Mesenchymal stem cell (in vitro differentiated cells and primary cell): Measurements from ENCODE around the gene DDX10.

Experiments used
- DNase-seq: peaks from one replicate; pipeline ENCODE4 v3.0.0-alpha.2; 2013
- H2AFZ ChIP-seq: one replicate; pipeline ENCODE4 v1.6.1; 2013; ENCODE audit warnings: low read depth, mild to moderate bottlenecking, control low read depth, inconsistent platforms, low read length, moderate library complexity
- H2AK5ac ChIP-seq: 2 replicates; pipeline ENCODE4 v1.6.1; 2013; ENCODE audit warnings: low read length, moderate library complexity, mild to moderate bottlenecking, inconsistent platforms; ENCODE audit not compliant: severe bottlenecking
- H2BK120ac ChIP-seq: one replicate; pipeline ENCODE4 v1.6.1; 2013; ENCODE audit warnings: low read depth, mild to moderate bottlenecking, inconsistent platforms, low read length, moderate library complexity
- H2BK12ac ChIP-seq, 2 experiments: one replicate each; pipeline ENCODE4 v1.6.1; 2013; ENCODE audit warnings: inconsistent platforms in 2 of 2, low read length in 2 of 2, mild to moderate bottlenecking in 2 of 2, moderate library complexity in 2 of 2, control low read depth in 1 of 2
- H2BK15ac ChIP-seq: one replicate; pipeline ENCODE4 v1.6.1; 2013; ENCODE audit warnings: mild to moderate bottlenecking, low read depth, inconsistent platforms; ENCODE audit not compliant: poor library complexity, severe bottlenecking
- H2BK5ac ChIP-seq: 2 replicates; pipeline ENCODE4 v1.6.1; 2013; ENCODE audit warnings: low read depth, mild to moderate bottlenecking, low read length, control low read depth, inconsistent platforms; ENCODE audit not compliant: poor library complexity, severe bottlenecking
- H3K14ac ChIP-seq, 2 experiments: one replicate each; pipeline ENCODE4 v1.6.1; 2013; ENCODE audit warnings: inconsistent platforms in 2 of 2, low read length in 2 of 2, control low read depth in 1 of 2, mild to moderate bottlenecking in 1 of 2, moderate library complexity in 1 of 2
- H3K18ac ChIP-seq, 2 experiments: one replicate each; pipeline ENCODE4 v1.6.1; 2013; ENCODE audit warnings: inconsistent platforms in 2 of 2, low read length in 2 of 2, control low read depth in 1 of 2, low read depth in 1 of 2, mild to moderate bottlenecking in 1 of 2
- H3K23ac ChIP-seq, 2 experiments: one replicate each; pipeline ENCODE4 v1.6.1; 2013; ENCODE audit warnings: inconsistent platforms in 2 of 2, low read length in 2 of 2, mild to moderate bottlenecking in 2 of 2, moderate library complexity in 2 of 2, control low read depth in 1 of 2
- H3K27ac ChIP-seq: 2 replicates; pipeline ENCODE4 v1.5.1; 2013; ENCODE audit warnings: mild to moderate bottlenecking, moderate library complexity, low read length, control low read depth, inconsistent platforms; ENCODE audit not compliant: poor library complexity, severe bottlenecking
- H3K27me3 ChIP-seq, 2 experiments: 2 replicates each; pipeline versions ENCODE4 v1.6.1 to v1.7.0; 2013; ENCODE audit warnings: low read length in 2 of 2, mild to moderate bottlenecking in 2 of 2, moderate library complexity in 2 of 2, control low read depth in 1 of 2, inconsistent platforms in 1 of 2; ENCODE audit not compliant: control insufficient read depth in 1 of 2, insufficient read depth in 1 of 2
- H3K36me3 ChIP-seq, 2 experiments: 2 replicates each; pipeline versions ENCODE4 v1.6.1 to v1.7.0; 2013; ENCODE audit warnings: low read length in 2 of 2, control low read depth in 1 of 2, inconsistent platforms in 1 of 2, low read depth in 1 of 2, mild to moderate bottlenecking in 1 of 2; ENCODE audit not compliant: insufficient read depth in 2 of 2, control insufficient read depth in 1 of 2
- H3K4ac ChIP-seq, 2 experiments: one replicate each; pipeline ENCODE4 v1.6.1; 2013; ENCODE audit warnings: inconsistent platforms in 2 of 2, low read length in 2 of 2, mild to moderate bottlenecking in 2 of 2, moderate library complexity in 2 of 2, control low read depth in 1 of 2, low read depth in 1 of 2
- H3K4me1 ChIP-seq: 2 replicates; pipeline ENCODE4 v1.6.1; 2013; ENCODE audit warnings: low read depth, low read length, control low read depth; ENCODE audit not compliant: control insufficient read depth, insufficient read depth
- H3K4me2 ChIP-seq: 2 replicates; pipeline ENCODE4 v1.6.1; 2013; ENCODE audit warnings: low read length, mild to moderate bottlenecking, inconsistent platforms; ENCODE audit not compliant: poor library complexity, severe bottlenecking
- H3K4me3 ChIP-seq, 2 experiments: 2 replicates each; pipeline versions ENCODE4 v1.5.1 to v1.7.0; 2013; ENCODE audit warnings: low read length in 2 of 2, mild to moderate bottlenecking in 2 of 2, control low read depth in 1 of 2, low read depth in 1 of 2; ENCODE audit not compliant: insufficient read depth in 1 of 2
- H3K79me1 ChIP-seq: replicated peaks from 2 replicates; pipeline ENCODE4 v1.6.1; 2013; ENCODE audit warnings: mild to moderate bottlenecking, control low read depth, low read length, inconsistent platforms; ENCODE audit not compliant: poor library complexity, severe bottlenecking
- H3K9ac ChIP-seq: 2 replicates; pipeline ENCODE4 v1.7.0; 2013; ENCODE audit warnings: mild to moderate bottlenecking, low read length, moderate library complexity
- H3K9me3 ChIP-seq: 2 replicates; pipeline ENCODE4 v1.7.0; 2013; ENCODE audit warnings: mild to moderate bottlenecking, low read length; ENCODE audit not compliant: control insufficient read depth
- H4K8ac ChIP-seq: one replicate; pipeline ENCODE4 v1.6.1; 2013; ENCODE audit warnings: inconsistent platforms, mild to moderate bottlenecking, low read length, moderate library complexity
- H4K91ac ChIP-seq: one replicate; pipeline ENCODE4 v1.6.1; 2013; ENCODE audit warnings: mild to moderate bottlenecking, low read length, inconsistent platforms
- WGBS: methylation state at CpG from one replicate; pipeline ENCODE4 v1.1.7; 2013; ENCODE audit warnings: mixed read lengths; 5-methylcytosine and 5-hydroxymethylcytosine counted together

DDX10 gene

DNA sequence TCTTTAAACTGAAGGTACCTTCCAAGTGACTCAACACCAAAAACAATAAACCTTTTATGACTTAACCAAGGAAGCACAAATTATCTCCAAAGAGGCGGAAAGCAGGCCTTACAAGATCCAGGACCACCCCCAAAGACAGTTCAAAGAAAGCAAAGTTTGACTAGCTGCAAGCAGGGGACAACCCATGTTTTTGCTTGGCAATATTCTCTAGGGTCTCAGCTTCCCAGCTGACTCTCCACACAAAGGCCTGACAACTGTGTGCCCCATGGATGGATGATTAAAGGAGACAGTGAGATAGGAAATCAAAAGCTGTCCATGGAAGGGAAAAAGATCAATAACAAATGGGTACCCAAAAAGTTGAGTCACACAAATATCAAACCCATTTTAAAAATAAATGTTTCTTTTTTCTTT lies 232.2 kb downstream of the DDX10 start:
- Histone ChIP-seq H2BK15ac (peak overlapping the region; percentile 60), H3K9me3 (no peaks in the 10 kb centered on the region)
- 10% methylated on average over 1 of the region's 1 CpG for WGBS

DNA sequence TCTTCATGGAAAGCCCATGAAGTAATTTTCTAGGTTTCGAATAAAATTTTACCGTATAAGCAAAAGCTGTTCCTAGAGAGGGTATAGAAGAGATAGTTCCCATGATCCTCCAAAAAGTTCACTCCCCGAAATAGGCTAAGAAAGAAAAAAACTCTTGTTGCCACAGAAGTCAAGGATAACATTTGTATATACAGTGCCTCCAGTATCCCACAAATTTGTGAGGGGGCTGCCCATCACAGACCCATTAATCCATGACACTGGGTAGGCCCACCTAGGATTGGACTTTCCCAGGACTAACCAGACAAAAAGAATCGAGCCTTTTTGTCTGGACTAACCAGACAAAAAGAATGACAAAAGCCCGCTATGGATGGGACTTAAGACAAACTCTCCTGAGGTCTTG lies 233.0 kb downstream of the DDX10 start:
- Histone ChIP-seq H3K23ac (no peak overlapping the region), H2BK15ac (no peak overlapping the region), H3K79me1 (peaks cover 11% of the 10 kb centered on the region), H3K4me1 (no peaks in the 10 kb centered on the region), H4K8ac (no peak overlapping the region), H2BK12ac (peak overlapping the region; percentile 70 to 84), H3K4me2 (no peak overlapping the region), H3K4ac (peak overlapping the region; percentile 67 to 77), H3K4me3 (no peak overlapping the region), H3K14ac (no peak overlapping the region), H3K27ac (no peak overlapping the region), H3K9ac (no peak overlapping the region), H3K36me3 (no peaks in the 10 kb centered on the region), H3K18ac (peak overlapping the region in 1 of 2 experiments; percentile 66), H2BK5ac (no peak overlapping the region), H4K91ac (no peak overlapping the region), H2BK120ac (peak overlapping the region; percentile 86), H3K27me3 (no peaks in the 10 kb centered on the region), H3K9me3 (no peaks in the 10 kb centered on the region), H2AK5ac (peak overlapping the region; percentile 77), H2AFZ (no peak overlapping the region)
- DNase-seq, result no peak
- 97% methylated on average over 5 of the region's 5 CpGs for WGBS

More for the DNA sequence above, 232.2 kb downstream of the DDX10 start:
- Histone ChIP-seq H2AK5ac (peak overlapping the region; percentile 20), H3K9ac (no peak overlapping the region), H2BK12ac (peak overlapping the region; percentile 49 to 86), H2AFZ (no peak overlapping the region), H3K27me3 (no peaks in the 10 kb centered on the region), H3K36me3 (no peaks in the 10 kb centered on the region), H4K91ac (peak overlapping the region; percentile 4), H4K8ac (no peak overlapping the region), H3K23ac (no peak overlapping the region), H2BK120ac (peak overlapping the region; percentile 50), H3K4me2 (no peak overlapping the region), H2BK5ac (no peak overlapping the region), H3K27ac (peak overlapping the region; percentile 38), H3K18ac (peak overlapping the region; percentile 84 to 87), H3K4me3 (no peak overlapping the region), H3K4me1 (no peaks in the 10 kb centered on the region), H3K4ac (peak overlapping the region in 1 of 2 experiments; percentile 90), H3K79me1 (peaks cover 12% of the 10 kb centered on the region), H3K14ac (no peak overlapping the region)
- no peak for DNase-seq

DNA sequence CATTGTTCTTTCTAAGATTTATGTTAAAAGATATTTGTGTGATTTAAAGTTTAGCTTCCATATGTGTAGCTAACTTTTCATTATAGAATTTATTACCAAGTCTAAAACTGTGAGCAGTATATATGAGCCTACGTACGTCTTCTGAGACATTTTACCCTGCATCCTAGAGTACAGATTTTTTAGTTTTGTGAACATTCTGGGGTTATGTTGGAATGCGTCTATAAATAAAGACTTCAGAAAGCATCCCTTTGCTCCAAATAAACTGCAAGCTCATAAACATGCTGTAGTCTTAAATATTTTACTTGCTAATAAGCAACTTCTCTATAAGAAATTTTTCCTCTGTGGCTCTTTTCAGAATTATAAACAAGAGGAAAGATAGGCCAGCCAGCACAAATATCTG lies 236.5 kb downstream of the DDX10 start:
- peak overlapping the region; percentile 45 for H3K27ac ChIP-seq
- no peak overlapping the region for H3K4ac ChIP-seq
- H3K9me3 ChIP-seq, result no peaks in the 10 kb centered on the region
- peak; percentile 32 for DNase-seq
- no peaks in the 10 kb centered on the region for H3K4me1 ChIP-seq
- no peak overlapping the region for H2AFZ ChIP-seq
- peaks cover 15% of the 10 kb centered on the region for H3K79me1 ChIP-seq
- H4K8ac ChIP-seq, result no peak overlapping the region
- no peaks in the 10 kb centered on the region for H3K27me3 ChIP-seq
- H2AK5ac ChIP-seq, result no peak overlapping the region
- no peak overlapping the region for H4K91ac ChIP-seq
- H3K18ac ChIP-seq, result no peak overlapping the region
- H3K4me2 ChIP-seq, result no peak overlapping the region
- H3K23ac ChIP-seq, result no peak overlapping the region
- no peak overlapping the region for H2BK15ac ChIP-seq
- H2BK5ac ChIP-seq, result no peak overlapping the region
- no peaks in the 10 kb centered on the region for H3K36me3 ChIP-seq
- H3K4me3 ChIP-seq, result no peak overlapping the region
- no peak overlapping the region for H3K14ac ChIP-seq
- H2BK120ac ChIP-seq, result no peak overlapping the region
- H3K9ac ChIP-seq, result no peak overlapping the region
- WGBS, result no CpG with 5 or more reads among the region's 3 CpGs
- no peak overlapping the region for H2BK12ac ChIP-seq

DNA sequence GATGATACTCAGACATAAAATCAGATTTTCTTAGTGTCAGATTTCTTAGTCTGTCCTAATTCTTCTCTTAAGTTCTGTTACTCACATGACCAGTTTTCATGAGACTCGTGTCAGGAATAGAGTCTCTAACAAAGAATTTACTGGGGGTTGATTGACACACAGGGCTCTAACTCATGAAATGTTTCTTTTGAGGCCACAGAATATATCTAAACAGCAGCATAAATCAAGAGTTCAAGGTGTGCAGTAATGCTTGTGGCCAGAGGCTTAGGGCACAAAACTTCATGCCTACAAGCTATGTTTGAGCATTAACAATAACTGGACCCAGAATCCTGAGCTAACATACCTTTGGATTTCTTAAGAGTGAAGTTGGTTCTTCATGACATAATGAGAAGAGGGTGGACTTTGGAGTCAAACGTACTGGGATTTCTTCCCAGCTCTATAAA lies 237.2 kb downstream of the DDX10 start:
- H3K27me3 ChIP-seq, result no peaks in the 10 kb centered on the region
- H3K18ac ChIP-seq, result peak overlapping the region; percentile 45 to 48
- no peak overlapping the region for H2BK5ac ChIP-seq
- no peak overlapping the region for H3K23ac ChIP-seq
- no peak overlapping the region for H2BK120ac ChIP-seq
- H3K4me3 ChIP-seq, result no peak overlapping the region
- no peaks in the 10 kb centered on the region for H3K36me3 ChIP-seq
- H2AFZ ChIP-seq, result no peak overlapping the region
- WGBS, result 57% methylated on average over 1 of the region's 2 CpGs
- no peak overlapping the region for H3K9ac ChIP-seq
- no peak overlapping the region for H3K4me2 ChIP-seq
- peak overlapping the region in 1 of 2 experiments; percentile 47 for H3K4ac ChIP-seq
- H3K79me1 ChIP-seq, result peaks cover 15% of the 10 kb centered on the region
- H3K27ac ChIP-seq, result peak overlapping the region; percentile 89
- no peaks in the 10 kb centered on the region for H3K4me1 ChIP-seq
- no peak overlapping the region for H2BK12ac ChIP-seq
- peak; percentile 35 for DNase-seq
- H2AK5ac ChIP-seq, result no peak overlapping the region
- no peak overlapping the region for H4K8ac ChIP-seq
- no peak overlapping the region for H3K14ac ChIP-seq
- H3K9me3 ChIP-seq, result no peaks in the 10 kb centered on the region
- no peak overlapping the region for H2BK15ac ChIP-seq
- peak overlapping the region; percentile 73 for H4K91ac ChIP-seq
